Measurements from ENCODE around the gene MATN1. TPM values are rescaled to one million over a fixed set of nuclear protein-coding genes. Genes with fewer than 3 reads are reported as not detected.

Gene MATN1
- total RNA-seq, 1 experiment from 2014 or later, result 0.24 TPM

- no peaks in the 10 kb centered on the region for H3K9me3 Mint-ChIP-seq
- ATAC-seq (no peak), DNase-seq (ENCODE audit: low spot score) (no peak)
- CTCF ChIA-PET, result interaction anchor here (0.9 to 2.5 kb wide), 10 partner anchors 10 to 191 kb away, joined by 3 to 25 read pairs (median 6); no protein-coding TSS in a partner anchor
- H3K36me3 Mint-ChIP-seq, result no peaks in the 10 kb centered on the region
- POLR2A ChIA-PET, result no interaction called here
- no peak overlapping the region for H3K4me3 Mint-ChIP-seq
- H3K27ac Mint-ChIP-seq, result no peak overlapping the region
- H3K4me1 Mint-ChIP-seq, result peaks cover 26% of the 10 kb centered on the region
- no peaks in the 10 kb centered on the region for H3K27me3 Mint-ChIP-seq (ENCODE audit: low read depth)
- TF ChIP-seq SOX15 (CRISPR knock-in tag; IDR thresholded peaks at IDR 0.05) (no peak), NFE2L1 (CRISPR knock-in tag; IDR thresholded peaks at IDR 0.05) (no peak), FOXK1 (CRISPR knock-in tag; IDR thresholded peaks at IDR 0.05) (no peak), CDX4 (CRISPR knock-in tag; IDR thresholded peaks at IDR 0.05; ENCODE audit: borderline replicate concordance) (no peak), IRF2 (CRISPR knock-in tag; IDR thresholded peaks at IDR 0.05; ENCODE audit: borderline replicate concordance, low read depth) (no peak), EMX1 (CRISPR knock-in tag; IDR thresholded peaks at IDR 0.05) (no peak), SMAD3 (CRISPR knock-in tag; IDR thresholded peaks at IDR 0.05; ENCODE audit: borderline replicate concordance) (no peak), RELA (CRISPR knock-in tag; IDR thresholded peaks at IDR 0.05; ENCODE audit: borderline replicate concordance) (no peak), ZNF138 (CRISPR knock-in tag; conservative IDR thresholded peaks at IDR 0.05) (no peak), ESRRA (CRISPR knock-in tag; IDR thresholded peaks at IDR 0.05; ENCODE audit: borderline replicate concordance) (no peak), FOXP1 (CRISPR knock-in tag; IDR thresholded peaks at IDR 0.05; ENCODE audit: borderline replicate concordance) (no peak), OVOL2 (CRISPR knock-in tag; IDR thresholded peaks at IDR 0.05; ENCODE audit: borderline replicate concordance) (no peak), USF1 (CRISPR knock-in tag; IDR thresholded peaks at IDR 0.05) (no peak), ZBTB21 (CRISPR knock-in tag; IDR thresholded peaks at IDR 0.05; ENCODE audit: borderline replicate concordance) (no peak), CREB1 (CRISPR knock-in tag; IDR thresholded peaks at IDR 0.05) (no peak), ZNF396 (CRISPR knock-in tag; IDR thresholded peaks at IDR 0.05; ENCODE audit: borderline replicate concordance) (no peak), ATF1 (CRISPR knock-in tag; IDR thresholded peaks at IDR 0.05) (no peak)
Observed at GRCh38 chr1:30729901-30730300, 6.5 kb upstream of the MATN1 start.

GRCh38 chr1:30728832-30729638, 5.7 kb upstream of the MATN1 start:
- no peak for ATAC-seq
- H3K36me3 Mint-ChIP-seq, result no peaks in the 10 kb centered on the region
- H3K4me3 Mint-ChIP-seq, result no peak overlapping the region
- no peaks in the 10 kb centered on the region for H3K9me3 Mint-ChIP-seq
- peaks cover 27% of the 10 kb centered on the region for H3K4me1 Mint-ChIP-seq
- ChIA-PET POLR2A (no interaction called here), CTCF (interaction anchor here (1.2 to 6.7 kb wide), 11 partner anchors 9 to 192 kb away, joined by 3 to 89 read pairs (median 8); no protein-coding TSS in a partner anchor)
- no peak overlapping the region for H3K27ac Mint-ChIP-seq
- no peaks in the 10 kb centered on the region for H3K27me3 Mint-ChIP-seq (ENCODE audit: low read depth)
- TF ChIP-seq ZMAT4 (CRISPR knock-in tag; IDR thresholded peaks at IDR 0.05) (no peak), ZNF416 (CRISPR knock-in tag; IDR thresholded peaks at IDR 0.05) (no peak), FOXK1 (CRISPR knock-in tag; IDR thresholded peaks at IDR 0.05) (no peak), ZNF512 (CRISPR knock-in tag; IDR thresholded peaks at IDR 0.05; ENCODE audit: borderline replicate concordance) (no peak), ETV6 (CRISPR knock-in tag; IDR thresholded peaks at IDR 0.05) (no peak), TP53 (CRISPR knock-in tag; IDR thresholded peaks at IDR 0.05) (no peak), CREM (CRISPR knock-in tag; IDR thresholded peaks at IDR 0.05) (no peak), SMAD4 (CRISPR knock-in tag; IDR thresholded peaks at IDR 0.05) (no peak)
- DNase-seq (ENCODE audit: low spot score), result no peak

Data from WTC11 (cell line).